SK-N-MC (cell line): Measurements from ENCODE around the gene RWDD2A.

ENCODE experiments used
- DNase-seq: peaks from one replicate; pipeline ENCODE4 v3.0.0-alpha.2; 2011; ENCODE audit warnings: low read depth, low spot score
- H3K27ac ChIP-seq: fragments of 200-600 bp; sonication (generic); 2 replicates; pipeline ENCODE4 v1.5.1; 2016; ENCODE audit warnings: mixed run types
- H3K36me3 ChIP-seq: fragments of 200-600 bp; sonication (generic); 2 replicates; pipeline ENCODE4 v1.6.1; 2017; ENCODE audit warnings: antibody characterized with exemption, low read length, mixed read lengths; ENCODE audit not compliant: insufficient read depth
- H3K4me3 ChIP-seq: fragments of 200-600 bp; sonication (generic); 2 replicates; pipeline ENCODE4 v1.5.1; 2016
- H3K9ac ChIP-seq: fragments of 200-600 bp; sonication (generic); 2 replicates; pipeline ENCODE4 v1.8.0; 2017; ENCODE audit warnings: mixed run types, mixed read lengths; ENCODE audit not compliant: insufficient read length
- H3K9me3 ChIP-seq: fragments of 200-600 bp; sonication (generic); 2 replicates; pipeline ENCODE4 v1.6.1; 2017; ENCODE audit warnings: low read depth, mild to moderate bottlenecking, antibody characterized with exemption, low read length, moderate library complexity, mixed read lengths
- EZH2 ChIP-seq: fragments of 200-600 bp; sonication (generic); IDR thresholded peaks from one replicate; pipeline ENCODE4 v1.6.1; 2017; ENCODE audit warnings: antibody characterized with exemption
- FOXP2 ChIP-seq: optimal IDR thresholded peaks from 2 replicates; pipeline ENCODE3; 2011; ENCODE audit warnings: mild to moderate bottlenecking, moderate library complexity; ENCODE audit not compliant: insufficient read depth; ENCODE audit errors: extremely low read length, control extremely low read depth
- POLR2AphosphoS5 ChIP-seq: IDR thresholded peaks from 2 replicates; pipeline ENCODE4 v1.6.1; 2012; ENCODE audit warnings: mild to moderate bottlenecking, low read depth, low read length, borderline replicate concordance

Gene RWDD2A

GRCh38 chr6:83192871-83193746 lies at the start of gene RWDD2A, which contains the start of gene PGM3:
TSS of gene RWDD2A (plus strand) at chr6:83193357. CDS start at chr6:83194452, 1,095 bp downstream.
TSS of gene PGM3 (minus strand) at chr6:83193265. CDS start at chr6:83191012, 2,253 bp downstream.
- peak within 1 kb of the TSS; percentile 85 for H3K9ac ChIP-seq
- no peak for DNase-seq
- H3K36me3 ChIP-seq: peaks cover 26% of the 10 kb centered on the region
- H3K9me3 ChIP-seq: no peaks in the 10 kb centered on the region
- TF ChIP-seq EZH2 (no peak), FOXP2 (no peak), POLR2AphosphoS5 (peak; percentile 93)
- peak within 1 kb of the TSS; percentile 97 for H3K4me3 ChIP-seq
- H3K27ac ChIP-seq: no peak within 1 kb of the TSS

- no peak for TF ChIP-seq FOXP2
- TF ChIP-seq EZH2: no peak
- no peak for TF ChIP-seq POLR2AphosphoS5
- Histone ChIP-seq H3K9me3 (no peaks in the 10 kb centered on the region), H3K4me3 (no peak overlapping the region), H3K9ac (no peak overlapping the region), H3K27ac (no peak overlapping the region), H3K36me3 (peaks cover 10% of the 10 kb centered on the region)
- no peak for DNase-seq
Observed at GRCh38 chr6:83151114-83151513, 42.0 kb upstream of the RWDD2A start.

DNA sequence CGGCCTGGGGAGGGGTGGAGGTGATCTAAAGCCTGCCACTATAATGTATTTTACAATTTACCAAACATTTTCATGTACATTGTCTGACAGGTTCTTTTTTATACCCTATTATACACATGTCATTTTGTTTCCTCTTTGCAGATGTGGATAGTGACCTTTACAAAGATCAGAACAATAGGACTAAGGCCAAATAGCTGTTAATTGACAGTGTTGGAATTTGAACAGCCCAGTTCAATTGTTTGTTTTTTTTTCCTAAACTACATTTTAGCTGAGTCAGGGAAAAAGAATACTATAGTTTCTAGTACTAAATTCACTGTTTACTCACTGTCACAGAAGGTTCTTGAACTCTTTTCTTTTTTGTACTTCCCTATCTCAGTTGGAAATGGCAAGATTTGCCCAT lies 40.2 kb upstream of the RWDD2A start:
- H3K9ac ChIP-seq: no peak overlapping the region
- H3K9me3 ChIP-seq: no peaks in the 10 kb centered on the region
- DNase-seq: no peak
- H3K27ac ChIP-seq: no peak overlapping the region
- TF ChIP-seq POLR2AphosphoS5 (no peak), EZH2 (no peak), FOXP2 (no peak)
- H3K36me3 ChIP-seq: peaks cover 10% of the 10 kb centered on the region
- no peak overlapping the region for H3K4me3 ChIP-seq

GRCh38 chr6:83153883-83154521 lies 39.2 kb upstream of the RWDD2A start:
- H3K9ac ChIP-seq: no peak overlapping the region
- no peaks in the 10 kb centered on the region for H3K9me3 ChIP-seq
- TF ChIP-seq FOXP2: no peak
- TF ChIP-seq POLR2AphosphoS5: no peak
- TF ChIP-seq EZH2: no peak
- DNase-seq: no peak
- H3K36me3 ChIP-seq: peaks cover 10% of the 10 kb centered on the region
- no peak overlapping the region for H3K4me3 ChIP-seq
- no peak overlapping the region for H3K27ac ChIP-seq

- H3K9me3 ChIP-seq: no peaks in the 10 kb centered on the region
- H3K36me3 ChIP-seq: peaks cover 14% of the 10 kb centered on the region
- H3K4me3 ChIP-seq: no peak overlapping the region
- H3K27ac ChIP-seq: no peak overlapping the region
- no peak for DNase-seq
- no peak overlapping the region for H3K9ac ChIP-seq
- no peak for TF ChIP-seq EZH2
Observed at GRCh38 chr6:83155794-83156193, 37.4 kb upstream of the RWDD2A start.

DNA sequence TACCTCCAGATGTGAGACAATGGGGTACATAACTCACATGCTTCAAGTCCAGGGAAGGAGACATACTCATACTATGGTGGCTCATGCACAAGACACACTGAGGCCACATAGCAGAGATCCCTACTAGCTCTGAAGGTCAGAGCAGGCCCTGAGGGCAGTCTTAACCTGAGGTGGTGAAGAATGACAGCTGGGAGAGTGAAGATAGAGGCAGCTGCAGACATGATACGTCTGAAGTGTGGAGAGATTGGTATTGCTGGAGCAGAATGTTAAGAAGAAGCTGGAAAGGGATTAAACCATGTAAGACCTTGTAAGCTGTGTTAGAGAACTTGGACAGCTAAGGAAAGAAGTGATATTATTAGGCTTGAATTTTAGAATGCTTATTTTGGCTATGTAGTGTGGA lies 33.0 kb upstream of the RWDD2A start:
- no peak overlapping the region for H3K27ac ChIP-seq
- H3K9ac ChIP-seq: no peak overlapping the region
- TF ChIP-seq POLR2AphosphoS5: no peak
- TF ChIP-seq FOXP2: no peak
- TF ChIP-seq EZH2: no peak
- H3K4me3 ChIP-seq: no peak overlapping the region
- no peaks in the 10 kb centered on the region for H3K9me3 ChIP-seq
- DNase-seq: no peak
- H3K36me3 ChIP-seq: peaks cover 23% of the 10 kb centered on the region

- Histone ChIP-seq H3K27ac (no peak overlapping the region), H3K9ac (no peak overlapping the region), H3K36me3 (peaks cover 85% of the 10 kb centered on the region), H3K9me3 (no peaks in the 10 kb centered on the region), H3K4me3 (no peak overlapping the region)
- DNase-seq: no peak
- TF ChIP-seq POLR2AphosphoS5 (no peak), EZH2 (no peak), FOXP2 (no peak)
Observed at GRCh38 chr6:83167726-83168278, 25.4 kb upstream of the RWDD2A start.

- Histone ChIP-seq H3K9me3 (no peaks in the 10 kb centered on the region), H3K36me3 (peaks cover 89% of the 10 kb centered on the region), H3K9ac (no peak overlapping the region), H3K27ac (no peak overlapping the region), H3K4me3 (no peak overlapping the region)
- DNase-seq: no peak
- TF ChIP-seq FOXP2 (no peak), POLR2AphosphoS5 (no peak), EZH2 (no peak)
Observed at GRCh38 chr6:83168556-83168955, 24.6 kb upstream of the RWDD2A start.
